Measurements from ENCODE around the gene C17orf113. TPM values are rescaled to one million over a fixed set of nuclear protein-coding genes. Genes with fewer than 3 reads are reported as not detected.

C17orf113 gene
- 0.29 and 0.33 TPM in 2 replicates for total RNA-seq

GRCh38 chr17:42050393-42051012, at the start of gene C17orf113:
TSS of gene C17orf113 (minus strand) at chr17:42050601. CDS start at chr17:42043376, 7,225 bp downstream.

GRCh38 chr17:42097691-42098631, 47.6 kb upstream of the C17orf113 start, which contains the start of gene ZNF385C:
TSS of gene ZNF385C (minus strand) at chr17:42098473. CDS start at chr17:42063056, 35,417 bp downstream.

GRCh38 chr17:42019509-42020404, 30.6 kb downstream of the C17orf113 start, which contains the start of gene NKIRAS2:
TSS of gene NKIRAS2 (plus strand) at chr17:42020090. CDS start at chr17:42021578, 1,488 bp downstream.

GRCh38 chr17:42016941-42017865, 33.2 kb downstream of the C17orf113 start, which contains the start of gene DNAJC7:
TSS of gene DNAJC7 (minus strand) at chr17:42017439. CDS start at chr17:42017416, 23 bp downstream.

Other genes starting within 250 kb of the C17orf113 start
- 42.4 and 69.2 TPM in 2 replicates for gene P3H4, start 238.7 kb downstream of the C17orf113 start, total RNA-seq
- 140 and 194 TPM in 2 replicates for gene FKBP10, start 237.6 kb downstream of the C17orf113 start, total RNA-seq
- 70.6 and 93.2 TPM in 2 replicates for gene NT5C3B, start 214.4 kb downstream of the C17orf113 start, total RNA-seq
- not detected in 2 replicates for gene KLHL10, start 212.8 kb downstream of the C17orf113 start, total RNA-seq
- gene KLHL11, start 185.2 kb downstream of the C17orf113 start, total RNA-seq = 29.8 and 32.7 TPM in 2 replicates
- gene ACLY, start 131.7 kb downstream of the C17orf113 start, total RNA-seq = 255 and 317 TPM in 2 replicates
- 0.33 and 0.38 TPM in 2 replicates for gene ODAD4, start 120.0 kb downstream of the C17orf113 start, total RNA-seq
- gene CNP, start 83.8 kb downstream of the C17orf113 start, total RNA-seq = 67.6 and 77.7 TPM in 2 replicates
- gene DNAJC7, start 33.2 kb downstream of the C17orf113 start, total RNA-seq = 74.8 and 84.3 TPM in 2 replicates
- 75.2 and 84.6 TPM in 2 replicates for gene NKIRAS2, start 30.5 kb downstream of the C17orf113 start, total RNA-seq
- gene ZNF385C, start 47.9 kb upstream of the C17orf113 start, total RNA-seq = not detected in 2 replicates
- gene DHX58, start 62.1 kb upstream of the C17orf113 start, total RNA-seq = 2.6 and 3.4 TPM in 2 replicates
- gene KAT2A, start 70.8 kb upstream of the C17orf113 start, total RNA-seq = 15.5 and 16.0 TPM in 2 replicates
- not detected in 2 replicates for gene HSPB9, start 72.2 kb upstream of the C17orf113 start, total RNA-seq
- gene RAB5C, start 104.4 kb upstream of the C17orf113 start, total RNA-seq = 187 and 210 TPM in 2 replicates
- under 0.01 TPM in 1 of 2 replicates, not detected in the other for gene KCNH4, start 130.5 kb upstream of the C17orf113 start, total RNA-seq
- gene HCRT, start 134.9 kb upstream of the C17orf113 start, total RNA-seq = not detected in 2 replicates
- 12.4 and 15.0 TPM in 2 replicates for gene GHDC, start 143.9 kb upstream of the C17orf113 start, total RNA-seq
- 41.2 and 44.1 TPM in 2 replicates for gene STAT5B, start 225.8 kb upstream of the C17orf113 start, total RNA-seq
- 30.4 and 52.6 TPM in 2 replicates for gene STAT5A, start 237.9 kb upstream of the C17orf113 start, total RNA-seq

All from vein endothelial cell (primary cell).